CD8-positive, alpha-beta memory T cell (primary cell): ENCODE results near the gene NMUR1. TPM values are rescaled to one million over a fixed set of nuclear protein-coding genes. Genes with fewer than 3 reads are reported as not detected.

Experiments
- CTCF ChIA-PET: fragments of 350-600 bp; sonication (Branson Sonifier 250); formaldehyde crosslinking; loops from one replicate; lab custom pipeline; 2021; ENCODE audit warnings: antibody characterized with exemption; lab: Charles Lee
- POLR2A ChIA-PET: fragments of 350-600 bp; sonication (Branson Sonifier 250); formaldehyde crosslinking; loops from one replicate; lab custom pipeline; 2021; ENCODE audit warnings: antibody characterized with exemption; lab: Charles Lee
- DNase-seq, 5 donors: peaks; one replicate each; pipeline versions ENCODE4 v3.0.0 to v3.0.0-alpha.2; 2020 to 2022; ENCODE audit warnings: mixed read lengths in 1 of 5
- H3K27ac ChIP-seq: one replicate; pipeline ENCODE4 v1.7.0; 2013; ENCODE audit warnings: low read depth, mild to moderate bottlenecking, low read length, moderate library complexity
- H3K27me3 ChIP-seq: 2 replicates; pipeline ENCODE4 v1.7.0; 2013; ENCODE audit warnings: low read length, mild to moderate bottlenecking; ENCODE audit not compliant: insufficient read depth, poor library complexity, severe bottlenecking
- H3K36me3 ChIP-seq: 2 replicates; pipeline ENCODE4 v1.7.0; 2013; ENCODE audit warnings: mild to moderate bottlenecking, low read length, moderate library complexity; ENCODE audit not compliant: insufficient read depth
- H3K4me1 ChIP-seq: 2 replicates; pipeline ENCODE4 v1.7.0; 2013; ENCODE audit warnings: mild to moderate bottlenecking, low read length, moderate library complexity; ENCODE audit not compliant: insufficient read depth
- H3K4me3 ChIP-seq: 2 replicates; pipeline ENCODE4 v1.7.0; 2013; ENCODE audit warnings: mild to moderate bottlenecking, low read length
- H3K9me3 ChIP-seq: 2 replicates; pipeline ENCODE4 v1.7.0; 2013; ENCODE audit warnings: mild to moderate bottlenecking, low read length
- H3K27ac Mint-ChIP-seq, 8 donors: one replicate each; pipeline ENCODE4 v1.8.0; 2020 to 2021; ENCODE audit warnings: mixed read lengths in 8 of 8, mild to moderate bottlenecking in 6 of 8, inconsistent platforms in 3 of 8, moderate library complexity in 3 of 8
- H3K27me3 Mint-ChIP-seq, 2 donors: one replicate each; pipeline ENCODE4 v1.8.0; 2020 to 2021; ENCODE audit warnings: mixed read lengths in 2 of 2, mild to moderate bottlenecking in 1 of 2, moderate library complexity in 1 of 2
- H3K36me3 Mint-ChIP-seq, 3 donors: one replicate each; pipeline ENCODE4 v1.8.0; 2020 to 2021; ENCODE audit warnings: mixed read lengths in 3 of 3, inconsistent platforms in 1 of 3, mild to moderate bottlenecking in 1 of 3
- H3K4me1 Mint-ChIP-seq, 3 donors: one replicate each; pipeline ENCODE4 v1.8.0; 2020 to 2021; ENCODE audit warnings: mixed read lengths in 3 of 3, inconsistent platforms in 1 of 3, mild to moderate bottlenecking in 1 of 3
- H3K4me3 Mint-ChIP-seq, 7 donors: one replicate each; pipeline ENCODE4 v1.8.0; 2020 to 2021; ENCODE audit warnings: mixed read lengths in 7 of 7, mild to moderate bottlenecking in 6 of 7, moderate library complexity in 4 of 7, inconsistent platforms in 2 of 7
- H3K9me3 Mint-ChIP-seq, 5 donors: one replicate each; pipeline ENCODE4 v1.8.0; 2020 to 2022; ENCODE audit warnings: mixed read lengths in 5 of 5, mild to moderate bottlenecking in 3 of 5, moderate library complexity in 2 of 5, inconsistent platforms in 1 of 5
- polyA plus RNA-seq: library from polyadenylated mRNA; unstranded; fragments of 300-500 nt; fragmentation: Illumina TruSeq; gene quantifications from one replicate; pipeline ENCODE4 v1.2.3, GENCODE V29; 2021
- total RNA-seq, 2 experiments: library from RNA; stranded (reverse); gene quantifications; one replicate each; pipeline ENCODE4 v1.2.3, GENCODE V29; 2021

Gene NMUR1
- total and polyA plus RNA-seq, 3 experiments from 2014 or later, result 0.15 to 2.7 (median 0.18) TPM

DNA sequence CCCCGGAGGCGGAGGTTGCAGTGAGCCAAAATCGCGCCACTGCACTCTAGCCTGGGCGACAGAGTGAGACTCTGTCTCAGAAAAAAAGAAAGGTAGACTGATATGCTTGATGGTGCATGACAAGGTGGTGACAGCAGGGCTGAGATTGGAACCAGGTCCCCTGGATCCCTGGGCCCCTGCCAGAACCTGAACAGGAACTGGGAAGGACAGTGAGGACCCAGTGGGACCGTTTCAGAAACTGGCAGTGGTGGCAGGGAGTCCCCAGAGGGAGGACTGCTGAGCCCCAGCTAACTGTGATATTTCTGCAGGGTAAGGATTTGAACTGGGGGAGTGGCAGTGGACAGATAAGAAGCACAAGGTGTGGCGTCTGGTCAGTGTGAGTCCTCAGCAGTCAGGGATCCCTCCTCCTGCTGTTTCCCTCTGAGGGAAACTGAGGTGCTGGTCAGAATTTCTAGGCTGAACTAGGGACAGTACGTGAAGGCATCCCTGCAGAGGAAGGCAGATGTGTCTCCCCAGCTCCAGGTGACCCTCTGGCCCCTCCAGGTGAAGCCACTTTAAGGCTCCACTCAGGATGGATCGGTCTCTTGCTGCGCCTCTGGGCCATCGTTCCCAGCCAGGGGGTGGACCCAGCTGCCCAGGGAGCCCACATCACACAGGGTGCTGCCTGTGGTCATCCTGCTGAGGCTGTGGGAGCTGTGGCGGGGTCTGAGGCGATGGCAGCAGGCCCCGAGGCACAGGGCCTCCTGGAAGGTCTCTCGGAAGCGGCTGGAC is 5.6 kb downstream of the NMUR1 start:
- no peak for DNase-seq
- no peaks in the 10 kb centered on the region for H3K9me3 Mint-ChIP-seq
- no peaks in the 10 kb centered on the region for H3K36me3 Mint-ChIP-seq
- H3K27me3 Mint-ChIP-seq, result peaks cover 0 to 3% of the 10 kb centered on the region in 2 donors
- Histone ChIP-seq H3K4me3 (no peak overlapping the region), H3K36me3 (no peaks in the 10 kb centered on the region), H3K9me3 (no peaks in the 10 kb centered on the region), H3K27ac (no peak overlapping the region), H3K27me3 (no peaks in the 10 kb centered on the region), H3K4me1 (peaks cover 30% of the 10 kb centered on the region)
- POLR2A ChIA-PET, result interaction anchor here (0.7 to 1.3 kb wide), 4 partner anchors 21 to 61 kb away, joined by 3 to 4 read pairs (median 4); partner anchors contain the start of gene NCL
- peak overlapping the region; percentile 51 to 96 (median 88) for H3K27ac Mint-ChIP-seq
- H3K4me3 Mint-ChIP-seq, result peak overlapping the region; percentile 0 to 85 (median 76)
- peaks cover 63 to 89% (median 64%) of the 10 kb centered on the region in 3 donors for H3K4me1 Mint-ChIP-seq
- CTCF ChIA-PET, result interaction anchor here (1.0 to 3.4 kb wide), 7 partner anchors 9 to 42 kb away, joined by 3 to 15 read pairs (median 4); no protein-coding TSS in a partner anchor

DNA sequence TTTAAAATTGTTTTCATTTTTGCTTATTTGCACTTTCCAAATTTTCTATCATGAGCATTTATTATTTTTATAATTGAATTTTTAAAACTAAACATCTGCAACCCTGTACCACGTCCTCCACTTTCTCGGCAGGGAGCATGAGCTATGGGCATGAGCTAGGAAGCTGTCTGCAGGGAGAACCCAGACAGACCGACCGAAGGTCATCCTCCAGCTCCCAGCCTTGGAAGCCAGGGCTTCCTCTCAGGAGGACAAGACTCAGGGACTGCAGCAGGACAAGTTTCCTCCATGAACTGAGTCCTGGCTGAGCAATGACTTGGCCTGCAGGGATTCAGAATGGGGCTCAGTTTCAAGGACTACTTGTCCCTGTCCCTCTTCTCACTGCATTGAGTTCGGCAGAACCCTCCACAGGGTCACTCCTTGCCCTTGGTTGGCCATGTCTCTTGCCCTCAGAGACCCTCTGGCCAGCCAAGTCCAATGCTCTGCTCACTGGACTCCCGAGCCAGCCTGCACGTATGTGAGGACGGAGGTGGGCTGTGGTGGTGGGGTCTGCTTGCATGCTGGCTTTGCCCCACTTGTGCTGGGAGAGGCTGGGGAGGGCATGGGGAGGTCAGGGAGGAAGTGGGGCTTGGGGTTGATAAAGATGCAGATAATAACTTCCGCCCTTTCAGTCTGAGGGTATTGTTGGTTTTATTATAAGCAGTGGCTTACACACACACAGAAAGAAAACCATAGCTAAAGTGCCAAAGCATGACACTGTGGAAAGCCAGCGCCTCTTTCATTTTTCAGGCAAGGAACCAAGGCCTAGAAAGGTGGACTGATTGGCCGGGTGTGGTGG is 6.6 kb downstream of the NMUR1 start:
- POLR2A ChIA-PET, result interaction anchor here (0.7 to 1.3 kb wide), 4 partner anchors 22 to 60 kb away, joined by 3 to 4 read pairs (median 4); partner anchors contain the start of gene NCL
- H3K27ac ChIP-seq, result no peak overlapping the region

DNA sequence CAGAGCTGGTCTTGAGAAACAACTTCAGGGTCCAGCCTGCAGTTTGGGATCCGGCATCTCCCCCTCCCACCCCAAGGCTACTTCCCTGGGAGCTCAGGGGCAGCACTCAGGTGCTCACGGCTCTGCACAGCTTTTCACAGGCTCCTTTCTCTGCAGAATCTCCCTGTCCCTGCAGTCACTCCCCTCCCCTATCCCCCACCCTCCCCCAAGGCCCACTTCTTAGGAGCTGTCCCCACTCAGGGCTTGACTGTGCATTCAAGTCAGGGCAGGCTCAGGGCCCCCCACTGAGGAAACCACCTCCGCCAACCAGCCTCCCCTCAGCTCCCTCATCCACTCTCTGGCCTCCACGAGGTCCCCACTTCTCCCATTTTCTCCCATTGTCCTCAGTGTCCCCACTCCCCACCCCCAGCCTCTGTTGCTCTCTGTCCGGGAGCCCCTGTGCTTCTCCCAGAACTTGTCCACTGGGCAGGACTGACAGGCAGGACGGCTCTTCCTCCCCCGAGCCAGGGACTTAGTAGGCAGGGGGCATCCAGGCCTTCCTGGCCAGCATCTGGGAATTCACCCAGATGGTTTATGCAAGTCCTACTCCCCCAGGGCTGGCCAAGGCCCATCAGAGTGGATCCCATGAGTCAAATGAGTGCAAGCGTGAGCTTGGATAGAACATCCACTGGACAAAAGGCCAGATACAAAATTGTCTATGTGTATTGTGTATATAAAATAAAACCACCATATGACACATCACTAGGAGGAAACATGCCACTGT is 7.6 kb downstream of the NMUR1 start:
- Mint-ChIP-seq H3K4me1 (peaks cover 51 to 72% (median 59%) of the 10 kb centered on the region in 3 donors), H3K27ac (peak overlapping the region in 4 of 8 donors; percentile 38 to 66 (median 40)), H3K9me3 (no peaks in the 10 kb centered on the region), H3K36me3 (no peaks in the 10 kb centered on the region), H3K4me3 (peak overlapping the region in 2 of 7 donors; percentile 20 to 47), H3K27me3 (no peaks in the 10 kb centered on the region)
- Histone ChIP-seq H3K4me1 (peaks cover 31% of the 10 kb centered on the region), H3K36me3 (no peaks in the 10 kb centered on the region), H3K27ac (no peak overlapping the region), H3K9me3 (no peaks in the 10 kb centered on the region), H3K4me3 (no peak overlapping the region), H3K27me3 (no peaks in the 10 kb centered on the region)
- CTCF ChIA-PET, result interaction anchor here (1.0 to 2.1 kb wide), 4 partner anchors 7 to 79 kb away, joined by 3 to 8 read pairs (median 4); no protein-coding TSS in a partner anchor
- no peak for DNase-seq
- POLR2A ChIA-PET, result no interaction called here

More for the DNA sequence above, 6.6 kb downstream of the NMUR1 start:
- Mint-ChIP-seq H3K9me3 (no peaks in the 10 kb centered on the region), H3K4me1 (peaks cover 58 to 82% (median 58%) of the 10 kb centered on the region in 3 donors), H3K4me3 (peak overlapping the region; percentile 0 to 85 (median 76)), H3K27me3 (no peaks in the 10 kb centered on the region), H3K27ac (peak overlapping the region; percentile 51 to 96 (median 88)), H3K36me3 (no peaks in the 10 kb centered on the region)
- H3K9me3 ChIP-seq, result no peaks in the 10 kb centered on the region
- peaks cover 29% of the 10 kb centered on the region for H3K4me1 ChIP-seq
- peak in 4 of 5 donors; percentile 21 to 63 (median 45) for DNase-seq
- CTCF ChIA-PET, result interaction anchor here (1.1 to 3.4 kb wide), 5 partner anchors 8 to 41 kb away, joined by 3 to 15 read pairs (median 4); no protein-coding TSS in a partner anchor
- H3K36me3 ChIP-seq, result no peaks in the 10 kb centered on the region
- no peaks in the 10 kb centered on the region for H3K27me3 ChIP-seq
- H3K4me3 ChIP-seq, result no peak overlapping the region

DNA sequence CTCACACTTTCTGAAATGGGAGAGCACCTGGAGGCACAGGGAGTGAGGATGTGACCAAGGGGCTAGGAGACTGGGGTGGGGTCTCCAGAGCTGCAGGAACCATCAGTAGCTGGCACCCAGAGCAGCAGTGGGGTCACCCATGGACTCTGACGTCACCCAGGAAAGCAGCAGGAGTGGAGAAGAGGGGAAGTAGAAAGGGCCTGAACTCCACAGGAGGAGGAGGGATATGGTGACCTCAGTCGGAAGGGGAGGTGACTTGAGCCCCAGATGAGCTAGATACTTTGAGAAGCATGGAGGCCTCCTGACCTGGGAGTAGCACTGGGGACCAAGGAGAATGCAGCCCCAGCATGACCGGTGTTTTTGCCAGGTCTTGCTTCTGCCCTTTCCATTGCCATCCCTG is 8.8 kb downstream of the NMUR1 start:
- Mint-ChIP-seq H3K27me3 (no peaks in the 10 kb centered on the region), H3K27ac (peak overlapping the region in 6 of 8 donors; percentile 4 to 79 (median 54)), H3K36me3 (no peaks in the 10 kb centered on the region), H3K4me1 (peaks cover 50 to 66% (median 63%) of the 10 kb centered on the region in 3 donors), H3K4me3 (peak overlapping the region in 2 of 7 donors; percentile 12 to 19), H3K9me3 (no peaks in the 10 kb centered on the region)
- H3K9me3 ChIP-seq, result no peaks in the 10 kb centered on the region
- no peak overlapping the region for H3K4me3 ChIP-seq
- POLR2A ChIA-PET, result no interaction called here
- DNase-seq, result no peak
- no peaks in the 10 kb centered on the region for H3K27me3 ChIP-seq
- CTCF ChIA-PET, result interaction anchor here (0.6 to 1.4 kb wide), 3 partner anchors 7 to 80 kb away, joined by 3 to 4 read pairs (median 3); no protein-coding TSS in a partner anchor
- H3K27ac ChIP-seq, result no peak overlapping the region
- H3K4me1 ChIP-seq, result peaks cover 35% of the 10 kb centered on the region
- H3K36me3 ChIP-seq, result no peaks in the 10 kb centered on the region

DNA sequence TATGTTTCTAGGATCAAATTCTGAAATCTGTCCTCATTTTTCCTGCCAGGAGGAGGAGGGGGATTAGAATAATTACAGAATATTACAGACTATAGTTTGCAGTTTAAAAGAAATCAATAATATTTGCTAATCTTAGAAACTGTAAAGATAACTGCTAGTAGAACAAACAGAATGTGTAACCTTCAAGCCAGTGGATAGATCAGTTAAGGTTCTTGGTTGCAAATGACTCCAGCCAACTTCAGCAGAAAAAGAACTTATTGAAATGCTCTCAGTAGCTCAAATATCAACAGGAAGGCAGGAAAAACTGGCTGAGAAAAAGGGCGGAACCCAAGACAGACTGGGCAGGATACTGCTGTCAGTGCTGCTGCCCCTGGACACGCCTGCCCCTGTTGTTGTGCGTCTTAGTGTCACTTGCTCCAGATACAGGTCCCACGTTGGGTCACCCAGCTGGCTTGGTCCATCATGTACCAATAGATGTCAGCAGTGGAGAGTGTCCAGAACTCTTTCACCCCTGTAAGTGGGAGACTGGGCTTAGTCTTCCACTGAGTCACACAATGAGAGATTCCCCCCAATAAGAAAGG is 10.2 kb downstream of the NMUR1 start:
- peak overlapping the region in 2 of 8 donors; percentile 57 to 75 for H3K27ac Mint-ChIP-seq
- H3K4me3 Mint-ChIP-seq, result no peak overlapping the region
- CTCF ChIA-PET, result interaction anchor here (1.0 kb wide), 1 partner anchor 37 kb away, joined by 3 read pairs; no protein-coding TSS in a partner anchor
- no peaks in the 10 kb centered on the region for H3K9me3 ChIP-seq
- no peak overlapping the region for H3K4me3 ChIP-seq
- H3K36me3 ChIP-seq, result no peaks in the 10 kb centered on the region
- H3K27me3 ChIP-seq, result no peaks in the 10 kb centered on the region
- no peak for DNase-seq
- no peaks in the 10 kb centered on the region for H3K9me3 Mint-ChIP-seq
- no peaks in the 10 kb centered on the region for H3K36me3 Mint-ChIP-seq
- peaks cover 40 to 55% (median 54%) of the 10 kb centered on the region in 3 donors for H3K4me1 Mint-ChIP-seq
- H3K4me1 ChIP-seq, result peaks cover 25% of the 10 kb centered on the region
- H3K27me3 Mint-ChIP-seq, result no peaks in the 10 kb centered on the region
- POLR2A ChIA-PET, result no interaction called here
- H3K27ac ChIP-seq, result no peak overlapping the region

DNA sequence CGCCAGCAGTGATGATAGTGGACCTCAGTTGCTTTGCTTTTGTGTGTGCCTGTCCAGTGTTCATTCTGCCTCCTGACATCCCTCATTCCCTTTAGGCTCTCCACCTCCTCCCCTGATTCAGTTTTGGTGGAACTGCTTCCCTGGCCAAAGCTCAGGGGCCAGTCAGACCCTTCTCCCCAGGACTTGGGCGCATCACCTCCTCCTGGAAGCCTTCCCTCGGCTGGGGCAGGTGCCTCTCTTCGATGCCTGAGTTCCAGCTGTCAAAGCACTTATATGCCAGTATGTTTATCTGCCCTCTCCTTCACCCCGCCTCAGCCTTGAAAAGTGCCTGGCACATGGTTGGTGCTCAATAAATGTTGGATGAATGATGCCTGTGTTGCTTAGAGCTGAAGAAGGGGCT is 11.5 kb downstream of the NMUR1 start:
- peaks cover 38 to 55% (median 52%) of the 10 kb centered on the region in 3 donors for H3K4me1 Mint-ChIP-seq
- ChIA-PET CTCF (interaction anchor here (0.7 to 2.3 kb wide), 5 partner anchors 13 to 86 kb away, joined by 3 to 12 read pairs (median 4); no protein-coding TSS in a partner anchor), POLR2A (no interaction called here)
- Histone ChIP-seq H3K27ac (no peak overlapping the region), H3K36me3 (no peaks in the 10 kb centered on the region), H3K4me3 (no peak overlapping the region), H3K4me1 (peaks cover 19% of the 10 kb centered on the region), H3K9me3 (no peaks in the 10 kb centered on the region), H3K27me3 (no peaks in the 10 kb centered on the region)
- H3K27ac Mint-ChIP-seq, result peak overlapping the region in 2 of 8 donors; percentile 36 to 57
- no peaks in the 10 kb centered on the region for H3K9me3 Mint-ChIP-seq
- H3K27me3 Mint-ChIP-seq, result peaks cover 0 to 3% of the 10 kb centered on the region in 2 donors
- peak overlapping the region in 1 of 7 donors; percentile 16 for H3K4me3 Mint-ChIP-seq
- no peak for DNase-seq
- H3K36me3 Mint-ChIP-seq, result peaks cover 0 to 4% (median 0%) of the 10 kb centered on the region in 3 donors
